HCT116 (cell line): ENCODE results near the gene OBSCN. TPM values are rescaled to one million over a fixed set of nuclear protein-coding genes. Genes with fewer than 3 reads are reported as not detected.

Experiments
- ATAC-seq: fragments of 200-7000 bp; cut with Tn5 transposase; 2 replicates; pipeline ENCODE4 v1.9.1; 2020; ENCODE audit warnings: mild to moderate bottlenecking, moderate library complexity
- BruUV-seq: library from RNA; stranded (reverse); fragments of 400-500 nt; replicated peaks from 2 replicates; lab custom pipeline; 2021; lab: Mats Ljungman, UMichigan
- CTCF ChIA-PET: fragments of 300-600 bp; sonication (Branson Sonifier 250); formaldehyde crosslinking; loops from one replicate; lab custom pipeline; 2021; ENCODE audit warnings: antibody characterized with exemption; lab: Charles Lee
- POLR2A ChIA-PET: fragments of 300-600, 350-600 bp; sonication (Branson Sonifier 250); formaldehyde crosslinking; loops from one replicate; lab custom pipeline; 2021; ENCODE audit warnings: antibody characterized with exemption; lab: Charles Lee
- RAD21 ChIA-PET, 2 experiments: fragments of 300-600 bp; sonication (Branson Sonifier 250); formaldehyde crosslinking; loops; one replicate each; lab custom pipeline; 2023; ENCODE audit warnings: low total read pairs in 2 of 2; ENCODE audit not compliant: uncharacterized antibody in 2 of 2, unreplicated experiment in 2 of 2, low non-redundant PET in 1 of 2; lab: Charles Lee
- DNase-seq: peaks from one replicate; pipeline ENCODE4 v3.0.0-alpha.2; 2010; ENCODE audit warnings: low read depth, low spot score
- H2AFZ ChIP-seq: fragments of 200-600 bp; shearing (Covaris generic), sonication (generic); 2 replicates; pipeline ENCODE4 v1.6.1; 2017; ENCODE audit warnings: low read depth, mixed run types, mixed read lengths, antibody characterized with exemption, low read length; ENCODE audit not compliant: poor library complexity, severe bottlenecking
- H3K27ac ChIP-seq: 2 replicates; pipeline ENCODE4 v1.5.1; 2012; ENCODE audit warnings: low read depth, low read length
- H3K27me3 ChIP-seq: fragments of 200-600 bp; sonication (generic); 2 replicates; pipeline ENCODE4 v1.6.1; 2016; ENCODE audit warnings: mixed run types, low read length, mixed read lengths; ENCODE audit not compliant: insufficient read depth
- H3K36me3 ChIP-seq, 2 experiments: fragments of 200-500 bp in 1 of 2; fragments of 200-600 bp in 1 of 2; sonication (Bioruptor generic) in 1 of 2; sonication (generic) in 1 of 2; 2 replicates each; pipeline versions ENCODE4 v1.5.1 to v1.6.1; 2014 to 2016; ENCODE audit warnings: low read length in 2 of 2, inconsistent platforms in 1 of 2, mixed read lengths in 1 of 2, mixed run types in 1 of 2; ENCODE audit not compliant: insufficient read depth in 2 of 2, control insufficient read depth in 1 of 2
- H3K4me1 ChIP-seq, 2 experiments: fragments of 200-600 bp in 1 of 2; sonication (generic) in 1 of 2; 2 replicates each; pipeline versions ENCODE4 v1.5.1 to v1.6.1; 2012 to 2017; ENCODE audit warnings: low read length in 2 of 2, inconsistent platforms in 1 of 2, mild to moderate bottlenecking in 1 of 2, mixed read lengths in 1 of 2, mixed run types in 1 of 2, moderate library complexity in 1 of 2; ENCODE audit not compliant: insufficient read depth in 2 of 2, control insufficient read depth in 1 of 2
- H3K4me2 ChIP-seq: fragments of 200-600 bp; sonication (generic); 2 replicates; pipeline ENCODE4 v1.6.1; 2017; ENCODE audit warnings: mixed run types, low read length, mixed read lengths
- H3K4me3 ChIP-seq, 2 experiments: fragments of 200-600 bp in 1 of 2; sonication (generic) in 1 of 2; replicated peaks in 1 of 2; 2 replicates each; pipeline ENCODE4 v1.5.1; 2011 to 2016; ENCODE audit warnings: low read length in 2 of 2, control low read depth in 1 of 2, low read depth in 1 of 2, mild to moderate bottlenecking in 1 of 2, mixed read lengths in 1 of 2, mixed run types in 1 of 2
- H3K79me2 ChIP-seq: fragments of 200-600 bp; sonication (generic); 2 replicates; pipeline ENCODE4 v1.6.1; 2017; ENCODE audit warnings: mild to moderate bottlenecking, mixed run types, low read length, moderate library complexity, mixed read lengths; ENCODE audit not compliant: insufficient read depth
- H3K9ac ChIP-seq: fragments of 200-600 bp; sonication (generic); 2 replicates; pipeline ENCODE4 v1.6.1; 2016; ENCODE audit warnings: low read length, mixed read lengths
- H3K9me2 ChIP-seq: fragments of 200-600 bp; sonication (generic), shearing (Covaris generic); 2 replicates; pipeline ENCODE4 v1.6.1; 2017; ENCODE audit warnings: mixed run types, mild to moderate bottlenecking, moderate library complexity; ENCODE audit not compliant: insufficient read depth
- H3K9me3 ChIP-seq, 2 experiments: fragments of 200-500 bp in 1 of 2; fragments of 200-600 bp in 1 of 2; sonication (Bioruptor generic) in 1 of 2; sonication (generic) in 1 of 2; 2 replicates each; pipeline ENCODE4 v1.6.1; 2014 to 2017; ENCODE audit warnings: low read length in 2 of 2, mixed read lengths in 2 of 2, inconsistent platforms in 1 of 2, low read depth in 1 of 2, mild to moderate bottlenecking in 1 of 2, mixed run types in 1 of 2, moderate library complexity in 1 of 2; ENCODE audit not compliant: control insufficient read depth in 1 of 2, insufficient read depth in 1 of 2
- H4K20me1 ChIP-seq: fragments of 200-600 bp; sonication (generic), shearing (Covaris generic); 2 replicates; pipeline ENCODE4 v1.6.1; 2017; ENCODE audit warnings: mixed run types, mild to moderate bottlenecking, moderate library complexity; ENCODE audit not compliant: insufficient read depth
- ATF3 ChIP-seq: IDR thresholded peaks from 2 replicates; pipeline ENCODE4 v1.6.1; 2012
- CBX3 ChIP-seq: IDR thresholded peaks from 2 replicates; pipeline ENCODE4 v1.6.1; 2012; ENCODE audit warnings: low read depth
- CEBPB ChIP-seq: IDR thresholded peaks from 2 replicates; pipeline ENCODE4 v1.6.1; 2012; ENCODE audit warnings: low read depth
- ELF1 ChIP-seq: IDR thresholded peaks from 2 replicates; pipeline ENCODE4 v1.6.1; 2012; ENCODE audit warnings: low read depth, borderline replicate concordance
- EZH2 ChIP-seq: fragments of 200-600 bp; sonication (generic); IDR thresholded peaks from 2 replicates; pipeline ENCODE4 v1.6.1; 2017; ENCODE audit warnings: antibody characterized with exemption, mixed run types
- FOSL1 ChIP-seq: IDR thresholded peaks from 2 replicates; pipeline ENCODE4 v1.6.1; 2012; ENCODE audit warnings: low read depth
- JUND ChIP-seq: IDR thresholded peaks from 2 replicates; pipeline ENCODE4 v1.6.1; 2012
- MAX ChIP-seq: IDR thresholded peaks from 2 replicates; pipeline ENCODE4 v1.6.1; 2012
- POLR2A ChIP-seq: IDR thresholded peaks from 2 replicates; pipeline ENCODE4 v1.7.0; 2011; ENCODE audit warnings: borderline replicate concordance; ENCODE audit not compliant: insufficient read depth, insufficient read length; ENCODE audit errors: extremely low read depth
- SIN3A ChIP-seq: IDR thresholded peaks from 2 replicates; pipeline ENCODE4 v1.6.1; 2012; ENCODE audit warnings: low read depth
- SP1 ChIP-seq: IDR thresholded peaks from 2 replicates; pipeline ENCODE4 v1.6.1; 2012; ENCODE audit warnings: low read depth
- SRF ChIP-seq: IDR thresholded peaks from 2 replicates; pipeline ENCODE4 v1.6.1; 2012; ENCODE audit warnings: low read depth
- YY1 ChIP-seq: IDR thresholded peaks from 2 replicates; pipeline ENCODE4 v1.6.1; 2011; ENCODE audit warnings: low read length, low read depth, moderate library complexity, mild to moderate bottlenecking; ENCODE audit not compliant: insufficient replicate concordance; ENCODE audit errors: extremely low read depth
- ZBTB33 ChIP-seq: IDR thresholded peaks from 2 replicates; pipeline ENCODE4 v1.6.1; 2011; ENCODE audit warnings: mild to moderate bottlenecking, low read length, moderate library complexity; ENCODE audit not compliant: insufficient replicate concordance; ENCODE audit errors: extremely low read depth
- ZFX ChIP-seq: fragments of 450-650 bp; IDR thresholded peaks from 2 replicates; pipeline ENCODE4 v1.6.1; 2017
- ZNF274 ChIP-seq: fragments of 200-500 bp; sonication (Bioruptor generic); IDR thresholded peaks from 2 replicates; pipeline ENCODE4 v1.6.1; 2014; ENCODE audit warnings: mild to moderate bottlenecking, low read depth, low read length, inconsistent platforms
- intact Hi-C: fragments of 100-400 bp; cut with micrococcal nuclease; formaldehyde crosslinking; loops from 2 replicates; pipeline ENCODE4 v1.10.0; 2022
- total RNA-seq: library from RNA; stranded (reverse); gene quantifications from one replicate; pipeline ENCODE4 v1.2.1, GENCODE V29; 2021; ENCODE audit not compliant: unreplicated experiment

OBSCN gene
- total RNA-seq, 1 experiment from 2014 or later, result 16.6 TPM

GRCh38 chr1:228407106-228408040, 199.5 kb downstream of the OBSCN start:
- ChIA-PET RAD21 (interaction anchor here (0.6 kb wide), 3 partner anchors 48 to 360 kb away, joined by 4 to 9 read pairs (median 7); no protein-coding TSS in a partner anchor), CTCF (interaction anchor here (0.6 to 1.8 kb wide), 2 partner anchors 14 to 281 kb away, joined by 3 to 10 read pairs; no protein-coding TSS in a partner anchor), POLR2A (interaction anchor here (0.6 to 2.1 kb wide), 5 partner anchors 14 to 270 kb away, joined by 3 to 8 read pairs (median 5); a partner anchor contains a TSS)
- BruUV-seq, result TSS peak; percentile 66
- Histone ChIP-seq H3K4me3 (peak overlapping the region; percentile 80 to 82), H3K9me3 (no peaks in the 10 kb centered on the region), H3K36me3 (peaks cover 5 to 25% of the 10 kb centered on the region in 2 experiments; a peak in 2 of 4 replicates), H3K27me3 (no peaks in the 10 kb centered on the region), H3K4me2 (peak overlapping the region; percentile 85), H2AFZ (no peak overlapping the region), H4K20me1 (no peaks in the 10 kb centered on the region), H3K79me2 (peaks cover 42% of the 10 kb centered on the region), H3K9me2 (no peaks in the 10 kb centered on the region), H3K4me1 (peaks cover 9 to 21% of the 10 kb centered on the region in 2 experiments), H3K9ac (peak overlapping the region; percentile 68), H3K27ac (peak overlapping the region; percentile 82)
- DNase-seq (no peak), ATAC-seq (no peak)
- intact Hi-C loops, result loop anchor here (2.0 kb wide), 1 partner anchor 49 kb away; a partner anchor contains a TSS
- TF ChIP-seq SP1 (no peak), JUND (no peak), ZFX (no peak), ZBTB33 (no peak), SRF (no peak), MAX (no peak), ATF3 (no peak), FOSL1 (no peak), YY1 (no peak), EZH2 (no peak), CEBPB (no peak), ELF1 (no peak), SIN3A (no peak), CBX3 (no peak), ZNF274 (no peak), POLR2A (no peak)
